GM06990 (cell line): ENCODE data around the gene NPFFR1.
"Not testable (repeated sequence)": the region's sequence is repeated elsewhere in the genome, so short reads cannot be mapped to it uniquely, and the experiment has no call there.

Experiments used
- DNase-seq: peaks from one replicate; pipeline ENCODE4 v3.0.0-alpha.2; 2011; ENCODE audit not compliant: insufficient read length; ENCODE audit errors: extremely low read depth
- H3K27me3 ChIP-seq: replicated peaks from 2 replicates; pipeline ENCODE4 v1.6.0; 2011; ENCODE audit warnings: low read length; ENCODE audit not compliant: control insufficient read depth, insufficient read depth
- H3K36me3 ChIP-seq: 2 replicates; pipeline ENCODE4 v1.5.1; 2011; ENCODE audit warnings: low read length; ENCODE audit not compliant: control insufficient read depth, insufficient read depth
- H3K4me3 ChIP-seq: replicated peaks from 2 replicates; pipeline ENCODE4 v1.5.1; 2011; ENCODE audit warnings: low read depth, mild to moderate bottlenecking, control low read depth, low read length
- CTCF ChIP-seq: IDR thresholded peaks from 2 replicates; pipeline ENCODE4 v1.5.1; 2011; ENCODE audit warnings: low read length, control low read depth, mild to moderate bottlenecking, inconsistent platforms; ENCODE audit not compliant: insufficient read depth, poor library complexity, severe bottlenecking

NPFFR1 gene

GRCh38 chr10:70254778-70255328 lies 29.0 kb downstream of the NPFFR1 start:
- TF ChIP-seq CTCF: no peak

GRCh38 chr10:70253878-70254765 lies 29.7 kb downstream of the NPFFR1 start:
- TF ChIP-seq CTCF: no peak
- DNase-seq: no peak
- Histone ChIP-seq H3K4me3 (no peak overlapping the region), H3K36me3 (no peaks in the 10 kb centered on the region), H3K27me3 (no peaks in the 10 kb centered on the region)

More at GRCh38 chr10:70254778-70255328, 29.0 kb downstream of the NPFFR1 start:
- no peak for DNase-seq
- Histone ChIP-seq H3K4me3 (no peak overlapping the region), H3K36me3 (no peaks in the 10 kb centered on the region), H3K27me3 (no peaks in the 10 kb centered on the region)

- H3K4me3 ChIP-seq: no peak overlapping the region
- no peaks in the 10 kb centered on the region for H3K27me3 ChIP-seq
- no peak for TF ChIP-seq CTCF
- no peak for DNase-seq
- H3K36me3 ChIP-seq: no peaks in the 10 kb centered on the region
These were observed 32.7 kb downstream of the NPFFR1 start for GRCh38 chr10:70250961-70251680.

GRCh38 chr10:70247360-70247759 lies 36.4 kb downstream of the NPFFR1 start:
- DNase-seq: no peak
- Histone ChIP-seq H3K27me3 (peaks cover 2% of the 10 kb centered on the region; the same call in 1 of the 2 replicates), H3K4me3 (no peak overlapping the region), H3K36me3 (no peaks in the 10 kb centered on the region)
- TF ChIP-seq CTCF: no peak

- peaks cover 2% of the 10 kb centered on the region; the same call in 1 of the 2 replicates for H3K27me3 ChIP-seq
- TF ChIP-seq CTCF: no peak
- DNase-seq: no peak
- H3K36me3 ChIP-seq: no peaks in the 10 kb centered on the region
- H3K4me3 ChIP-seq: no peak overlapping the region
These were observed 42.7 kb downstream of the NPFFR1 start for GRCh38 chr10:70241081-70241480.

GRCh38 chr10:70239986-70240385 lies 43.8 kb downstream of the NPFFR1 start:
- not testable (repeated sequence) for DNase-seq, H3K36me3 ChIP-seq, H3K4me3 ChIP-seq, H3K27me3 ChIP-seq

- DNase-seq, H3K4me3 ChIP-seq, H3K36me3 ChIP-seq, H3K27me3 ChIP-seq: not testable (repeated sequence)
These were observed 44.5 kb downstream of the NPFFR1 start for GRCh38 chr10:70239077-70239976.
